Testis (tissue), 3 donors: ENCODE data around the gene CDH10. TPM values are rescaled to one million over a fixed set of nuclear protein-coding genes. Genes with fewer than 3 reads are reported as not detected.

Experiments
- DNase-seq: peaks from one replicate; pipeline ENCODE4 v3.0.0-alpha.2; 2019
- H3K27ac ChIP-seq, 2 donors: fragments of 200-600 bp; sonication (generic); one replicate each; pipeline ENCODE4 v1.5.1; 2019
- H3K27me3 ChIP-seq: fragments of 200-600 bp; sonication (generic); one replicate; pipeline ENCODE4 v1.5.1; 2019
- H3K36me3 ChIP-seq: fragments of 200-600 bp; sonication (generic); one replicate; pipeline ENCODE4 v1.5.1; 2017; ENCODE audit warnings: low read depth; ENCODE audit errors: missing control alignments
- H3K4me1 ChIP-seq: fragments of 200-600 bp; sonication (generic); one replicate; pipeline ENCODE4 v1.5.1; 2019
- H3K4me3 ChIP-seq, 2 donors: fragments of 200-600 bp; sonication (generic); one replicate each; pipeline ENCODE4 v1.5.1; 2017 to 2019
- H3K9me3 ChIP-seq: fragments of 200-600 bp; sonication (generic); one replicate; pipeline ENCODE4 v1.5.1; 2017
- POLR2A ChIP-seq: fragments of 450-650 bp; IDR thresholded peaks from one replicate; pipeline ENCODE4 v1.6.1; 2017; ENCODE audit warnings: antibody characterized with exemption, mild to moderate bottlenecking, moderate library complexity
- WGBS, 2 donors: methylation state at CpG; one replicate each; pipeline ENCODE4 v1.1.5; 2018; 5-methylcytosine and 5-hydroxymethylcytosine counted together
- intact Hi-C: fragments of 100-400 bp; cut with DNase I; formaldehyde crosslinking; loops from one replicate; pipeline ENCODE4 v1.15.1; 2023; ENCODE audit warnings: low total_unique reads
- polyA plus RNA-seq: library from polyadenylated mRNA; stranded (reverse); fragments of 350-450 nt; fragmentation: Illumina TruSeq; extraction: RNeasy Lipid Tissue Mini Kit (QIAGEN cat#74804); gene quantifications from one replicate; pipeline ENCODE4 v1.2.3, GENCODE V29; 2014; ENCODE audit warnings: low read depth, low replicate concordance; ENCODE audit not compliant: insufficient read depth
- total RNA-seq, 2 donors: library from RNA; depleted of rRNA; stranded (reverse); fragments of >200 nt; gene quantifications; one replicate each; pipeline ENCODE4 v1.2.3, GENCODE V29; 2016
- TF ChIP-seq, protein P1 (sequence below), 3 experiments: fragments of 450-650 bp in 2 of 3; fragments of 200-600 bp in 1 of 3; sonication (generic) in 1 of 3; IDR thresholded peaks; one replicate each; pipeline ENCODE4 v1.5.1; 2016 to 2019; ENCODE audit warnings: antibody characterized with exemption in 3 of 3, mild to moderate bottlenecking in 2 of 3, moderate library complexity in 1 of 3

The CDH10 gene
- total and polyA plus RNA-seq, 3 donors from 2014 or later = 0.74 to 1.4 (median 0.84) TPM

DNA sequence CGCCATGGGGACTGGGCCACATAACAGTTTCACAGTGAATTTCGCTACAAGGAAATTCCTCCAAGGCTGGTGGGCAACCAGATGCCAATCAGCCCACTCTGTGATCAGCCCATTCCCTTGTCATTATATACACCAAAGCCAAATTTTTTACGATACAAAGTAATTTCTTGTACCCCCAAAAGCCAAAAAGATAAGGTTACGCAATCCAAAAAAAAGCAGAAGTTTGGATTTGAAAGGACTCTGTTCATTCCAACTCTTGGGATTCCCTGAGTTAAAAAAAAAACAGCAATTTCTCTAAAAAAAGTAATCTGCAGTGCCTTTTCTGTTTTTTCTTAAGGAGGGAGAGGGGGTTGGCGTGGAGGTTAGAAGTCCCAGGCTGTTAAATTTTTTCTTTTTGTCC lies 166.8 kb downstream of the CDH10 start:
- no peaks in the 10 kb centered on the region for H3K4me1 ChIP-seq
- intact Hi-C loops = no loop called here
- no peaks in the 10 kb centered on the region for H3K27me3 ChIP-seq
- H3K9me3 ChIP-seq = no peaks in the 10 kb centered on the region
- 88 to 94% methylated on average over 5 of the region's 5 CpGs for WGBS, 2 donors
- H3K27ac ChIP-seq = no peak overlapping the region
- no peak overlapping the region for H3K4me3 ChIP-seq
- no peak for DNase-seq
- no peaks in the 10 kb centered on the region for H3K36me3 ChIP-seq
- TF ChIP-seq POLR2A = no peak
- TF ChIP-seq, protein P1, sequence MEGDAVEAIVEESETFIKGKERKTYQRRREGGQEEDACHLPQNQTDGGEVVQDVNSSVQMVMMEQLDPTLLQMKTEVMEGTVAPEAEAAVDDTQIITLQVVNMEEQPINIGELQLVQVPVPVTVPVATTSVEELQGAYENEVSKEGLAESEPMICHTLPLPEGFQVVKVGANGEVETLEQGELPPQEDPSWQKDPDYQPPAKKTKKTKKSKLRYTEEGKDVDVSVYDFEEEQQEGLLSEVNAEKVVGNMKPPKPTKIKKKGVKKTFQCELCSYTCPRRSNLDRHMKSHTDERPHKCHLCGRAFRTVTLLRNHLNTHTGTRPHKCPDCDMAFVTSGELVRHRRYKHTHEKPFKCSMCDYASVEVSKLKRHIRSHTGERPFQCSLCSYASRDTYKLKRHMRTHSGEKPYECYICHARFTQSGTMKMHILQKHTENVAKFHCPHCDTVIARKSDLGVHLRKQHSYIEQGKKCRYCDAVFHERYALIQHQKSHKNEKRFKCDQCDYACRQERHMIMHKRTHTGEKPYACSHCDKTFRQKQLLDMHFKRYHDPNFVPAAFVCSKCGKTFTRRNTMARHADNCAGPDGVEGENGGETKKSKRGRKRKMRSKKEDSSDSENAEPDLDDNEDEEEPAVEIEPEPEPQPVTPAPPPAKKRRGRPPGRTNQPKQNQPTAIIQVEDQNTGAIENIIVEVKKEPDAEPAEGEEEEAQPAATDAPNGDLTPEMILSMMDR (IDR thresholded peaks at IDR 0.05) = no peak

DNA sequence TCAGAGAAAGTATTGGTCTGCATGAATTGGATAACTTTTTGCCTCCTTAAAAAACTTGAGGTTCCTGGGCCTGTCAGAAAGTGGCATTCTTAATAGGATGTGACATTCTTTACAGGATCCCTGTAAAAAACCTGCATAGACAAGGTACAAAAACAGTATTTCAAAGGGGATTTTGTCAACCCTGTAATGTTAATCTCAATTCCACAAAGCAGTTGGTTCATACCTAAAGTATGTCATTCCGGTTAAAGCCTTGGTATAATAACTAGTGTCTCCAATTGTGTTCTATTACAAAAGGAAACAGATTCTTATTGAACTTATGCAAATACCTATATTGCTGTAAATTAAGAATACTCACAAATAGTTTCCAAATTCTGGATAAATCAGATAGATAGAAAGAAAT lies 169.7 kb downstream of the CDH10 start:
- TF ChIP-seq, protein P1 (IDR thresholded peaks at IDR 0.05) = no peak
- Histone ChIP-seq H3K4me3 (no peak overlapping the region), H3K4me1 (no peaks in the 10 kb centered on the region), H3K27ac (no peak overlapping the region), H3K9me3 (no peaks in the 10 kb centered on the region), H3K36me3 (no peaks in the 10 kb centered on the region), H3K27me3 (no peaks in the 10 kb centered on the region)
- 100% methylated on average over 1 of the region's 1 CpG for whole genome bisulfite sequencing, 2 donors
- intact Hi-C loops = no loop called here
- no peak for DNase-seq

DNA sequence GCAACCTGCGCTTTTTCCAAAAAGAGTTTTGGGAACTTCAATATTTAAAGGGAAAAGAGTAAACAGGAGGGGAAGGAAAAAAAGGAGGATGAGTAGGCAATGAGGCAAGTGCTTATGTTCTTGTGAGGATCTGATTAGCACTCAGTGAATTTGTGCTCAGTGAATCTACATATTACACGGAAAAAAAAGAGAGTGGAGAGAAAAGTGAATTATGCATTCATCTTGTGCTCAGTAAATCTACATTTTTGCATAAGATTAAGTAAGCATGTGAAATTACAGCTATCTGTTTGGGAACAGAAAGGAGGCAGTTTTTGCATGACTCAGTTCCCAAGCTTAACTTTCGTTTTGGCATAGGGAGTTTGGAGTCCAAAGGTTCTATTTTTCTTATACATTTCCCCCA lies 170.1 kb downstream of the CDH10 start:
- no peak for TF ChIP-seq POLR2A
- TF ChIP-seq, protein P1 (IDR thresholded peaks at IDR 0.05) = no peak
- WGBS, 2 donors = 77 to 87% methylated on average over 3 of the region's 3 CpGs
- no peak overlapping the region for H3K4me3 ChIP-seq
- H3K27me3 ChIP-seq = no peaks in the 10 kb centered on the region
- DNase-seq = no peak
- no peak overlapping the region for H3K27ac ChIP-seq
- intact Hi-C loops = no loop called here
- no peaks in the 10 kb centered on the region for H3K36me3 ChIP-seq
- no peaks in the 10 kb centered on the region for H3K4me1 ChIP-seq
- no peaks in the 10 kb centered on the region for H3K9me3 ChIP-seq

DNA sequence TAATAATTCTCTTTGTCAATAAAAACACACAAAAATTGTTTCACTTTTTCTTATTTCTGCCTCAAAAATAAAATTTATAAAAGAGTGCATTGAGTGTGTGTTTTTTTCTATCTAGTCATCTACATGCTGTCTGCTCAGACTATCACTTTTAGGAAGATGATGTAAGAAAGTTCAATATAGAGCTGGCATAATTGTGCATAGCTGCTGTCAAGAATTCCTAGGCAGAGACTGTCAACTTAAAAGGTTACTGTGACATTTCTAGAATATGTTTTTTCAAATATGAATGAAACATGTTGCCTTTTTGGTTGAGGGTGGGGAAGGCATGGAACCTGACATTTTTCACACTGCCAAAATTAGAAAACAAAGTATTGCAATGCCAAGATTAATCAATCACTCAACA lies 172.3 kb downstream of the CDH10 start:
- Histone ChIP-seq H3K9me3 (no peaks in the 10 kb centered on the region), H3K4me1 (no peaks in the 10 kb centered on the region), H3K36me3 (no peaks in the 10 kb centered on the region), H3K4me3 (no peak overlapping the region), H3K27me3 (no peaks in the 10 kb centered on the region), H3K27ac (no peak overlapping the region)
- no peak for DNase-seq
- intact Hi-C loops = no loop called here
- TF ChIP-seq, protein P1 (IDR thresholded peaks at IDR 0.05) = no peak
- TF ChIP-seq POLR2A = no peak

DNA sequence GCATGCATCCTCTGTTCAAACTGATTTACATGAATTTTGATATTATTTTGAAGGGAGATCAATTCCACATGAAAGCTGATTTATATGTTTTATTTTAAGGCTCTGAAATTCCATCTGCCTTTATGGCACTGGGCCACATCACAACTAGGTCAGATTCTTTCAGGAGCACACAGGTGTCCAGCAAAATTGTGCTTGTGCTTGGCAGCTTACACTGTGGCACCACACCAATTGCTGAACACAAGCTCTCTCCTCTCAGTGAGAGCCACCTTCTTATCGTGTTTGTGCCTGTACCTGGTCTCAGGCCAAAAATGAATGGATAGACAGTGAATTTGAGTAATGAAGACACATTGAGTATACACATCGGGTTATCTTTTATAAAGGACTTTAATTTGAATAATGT lies 200.4 kb downstream of the CDH10 start:
- Histone ChIP-seq H3K4me1 (no peaks in the 10 kb centered on the region), H3K27me3 (no peaks in the 10 kb centered on the region), H3K4me3 (no peak overlapping the region), H3K27ac (no peak overlapping the region), H3K9me3 (no peaks in the 10 kb centered on the region), H3K36me3 (no peaks in the 10 kb centered on the region)
- DNase-seq = no peak
- intact Hi-C loops = no loop called here
- TF ChIP-seq POLR2A = no peak
- TF ChIP-seq, protein P1 (IDR thresholded peaks at IDR 0.05) = no peak
- WGBS, 2 donors = 57 to 68% methylated on average over 2 of the region's 2 CpGs
